ENCODE data around the gene CBLB.

The CBLB gene

DNA sequence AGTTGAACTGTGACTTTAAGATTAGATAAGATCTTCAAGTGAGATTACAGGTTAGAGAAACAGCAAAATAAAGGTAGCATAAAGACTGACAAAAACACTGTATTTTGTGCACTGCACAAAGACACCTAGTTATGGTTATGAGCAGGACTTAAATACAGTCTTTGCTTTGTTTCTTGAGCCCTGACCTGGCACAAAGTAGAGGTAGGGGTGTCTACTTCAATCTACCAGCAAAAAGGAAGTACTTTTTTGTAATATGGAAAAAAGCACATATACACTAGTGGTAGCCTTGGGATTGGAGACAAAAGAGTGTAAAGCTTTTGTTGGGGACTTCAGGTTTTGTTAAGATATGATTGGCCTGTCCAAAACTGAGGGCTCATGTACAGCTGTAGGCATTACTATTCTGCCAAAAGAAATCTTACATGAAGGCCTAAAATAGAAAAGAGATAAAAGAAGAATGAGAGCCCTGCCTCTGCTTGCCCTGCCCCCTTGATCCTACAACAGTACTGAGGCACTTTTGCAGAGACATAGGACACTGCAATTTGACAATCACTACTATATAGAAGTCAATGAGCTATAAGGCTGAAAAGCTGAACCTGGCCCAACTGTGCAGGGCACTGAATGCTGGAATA is 194.3 kb downstream of the CBLB start:
- peaks cover 4% of the 10 kb centered on the region; the same call in 1 of the 2 replicates for H3K36me3 ChIP-seq (ENCODE audit: insufficient read depth, low read length)
- H3K9me3 ChIP-seq (ENCODE audit: insufficient read depth, low read length, severe bottlenecking), result no peaks in the 10 kb centered on the region
- TF ChIP-seq, protein P1, sequence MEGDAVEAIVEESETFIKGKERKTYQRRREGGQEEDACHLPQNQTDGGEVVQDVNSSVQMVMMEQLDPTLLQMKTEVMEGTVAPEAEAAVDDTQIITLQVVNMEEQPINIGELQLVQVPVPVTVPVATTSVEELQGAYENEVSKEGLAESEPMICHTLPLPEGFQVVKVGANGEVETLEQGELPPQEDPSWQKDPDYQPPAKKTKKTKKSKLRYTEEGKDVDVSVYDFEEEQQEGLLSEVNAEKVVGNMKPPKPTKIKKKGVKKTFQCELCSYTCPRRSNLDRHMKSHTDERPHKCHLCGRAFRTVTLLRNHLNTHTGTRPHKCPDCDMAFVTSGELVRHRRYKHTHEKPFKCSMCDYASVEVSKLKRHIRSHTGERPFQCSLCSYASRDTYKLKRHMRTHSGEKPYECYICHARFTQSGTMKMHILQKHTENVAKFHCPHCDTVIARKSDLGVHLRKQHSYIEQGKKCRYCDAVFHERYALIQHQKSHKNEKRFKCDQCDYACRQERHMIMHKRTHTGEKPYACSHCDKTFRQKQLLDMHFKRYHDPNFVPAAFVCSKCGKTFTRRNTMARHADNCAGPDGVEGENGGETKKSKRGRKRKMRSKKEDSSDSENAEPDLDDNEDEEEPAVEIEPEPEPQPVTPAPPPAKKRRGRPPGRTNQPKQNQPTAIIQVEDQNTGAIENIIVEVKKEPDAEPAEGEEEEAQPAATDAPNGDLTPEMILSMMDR (IDR thresholded peaks at IDR 0.05; ENCODE audit: borderline replicate concordance, extremely low read depth, low read length, poor library complexity, severe bottlenecking), result no peak
- no peak for TF ChIP-seq EZH2 (IDR thresholded peaks at IDR 0.05; ENCODE audit: borderline replicate concordance, low read depth, low read length, severe bottlenecking)
- H3K27me3 ChIP-seq (ENCODE audit: insufficient read depth, low read length, poor library complexity), result no peaks in the 10 kb centered on the region
- no peaks in the 10 kb centered on the region for H4K20me1 ChIP-seq (ENCODE audit: insufficient read depth, low read length)
- no peak for ATAC-seq (ENCODE audit: insufficient read depth, low read depth)
- no peak overlapping the region for H3K9ac ChIP-seq (ENCODE audit: low read depth, low read length)
- H3K79me2 ChIP-seq (ENCODE audit: insufficient read depth, low read length), result no peaks in the 10 kb centered on the region
- H3K27ac ChIP-seq (ENCODE audit: low read length), result no peak overlapping the region
- H3K4me3 ChIP-seq (ENCODE audit: low read depth in 1 of 2, low read length in 2 of 2), result no peak overlapping the region
- no peak for DNase-seq
- no peaks in the 10 kb centered on the region for H3K4me1 ChIP-seq (ENCODE audit: insufficient read depth, low read length)
- no peak overlapping the region for H2AFZ ChIP-seq (ENCODE audit: low read depth, low read length)
- H3K4me2 ChIP-seq (ENCODE audit: insufficient read depth, low read length), result no peak overlapping the region

DNA sequence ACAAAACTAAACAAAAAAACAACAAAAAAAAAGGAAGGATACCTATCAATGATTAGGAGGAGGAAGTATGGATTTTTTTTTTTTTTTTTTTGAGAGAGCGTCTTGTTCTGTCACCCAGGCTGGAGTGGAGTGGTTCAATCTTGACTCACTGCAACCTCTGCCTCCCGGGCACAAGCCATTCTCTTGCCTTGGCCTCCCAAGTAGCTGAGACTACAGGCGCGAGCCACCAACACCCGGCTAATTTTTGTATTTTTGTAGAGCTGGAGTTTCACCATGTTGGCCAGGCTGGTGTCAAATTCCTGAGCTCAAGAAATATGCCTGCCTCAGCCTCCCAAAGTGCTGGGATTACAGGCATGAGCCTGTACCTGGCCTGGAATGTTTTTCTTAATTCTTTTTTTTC is 195.8 kb downstream of the CBLB start:
- DNase-seq (no peak), ATAC-seq (ENCODE audit: insufficient read depth, low read depth) (no peak)
- Histone ChIP-seq H3K4me1 (ENCODE audit: insufficient read depth, low read length) (no peaks in the 10 kb centered on the region), H3K79me2 (ENCODE audit: insufficient read depth, low read length) (no peaks in the 10 kb centered on the region), H2AFZ (ENCODE audit: low read depth, low read length) (no peak overlapping the region), H3K36me3 (ENCODE audit: insufficient read depth, low read length) (peaks cover 4% of the 10 kb centered on the region; the same call in 1 of the 2 replicates), H3K4me3 (ENCODE audit: low read depth in 1 of 2, low read length in 2 of 2) (no peak overlapping the region), H3K4me2 (ENCODE audit: insufficient read depth, low read length) (no peak overlapping the region), H3K27me3 (ENCODE audit: insufficient read depth, low read length, poor library complexity) (no peaks in the 10 kb centered on the region), H3K9ac (ENCODE audit: low read depth, low read length) (no peak overlapping the region), H3K9me3 (ENCODE audit: insufficient read depth, low read length, severe bottlenecking) (no peaks in the 10 kb centered on the region), H3K27ac (ENCODE audit: low read length) (no peak overlapping the region), H4K20me1 (ENCODE audit: insufficient read depth, low read length) (no peaks in the 10 kb centered on the region)
- TF ChIP-seq EZH2 (IDR thresholded peaks at IDR 0.05; ENCODE audit: borderline replicate concordance, low read depth, low read length, severe bottlenecking), result no peak
- TF ChIP-seq, protein P1 (IDR thresholded peaks at IDR 0.05; ENCODE audit: borderline replicate concordance, extremely low read depth, low read length, poor library complexity, severe bottlenecking), result no peak

DNA sequence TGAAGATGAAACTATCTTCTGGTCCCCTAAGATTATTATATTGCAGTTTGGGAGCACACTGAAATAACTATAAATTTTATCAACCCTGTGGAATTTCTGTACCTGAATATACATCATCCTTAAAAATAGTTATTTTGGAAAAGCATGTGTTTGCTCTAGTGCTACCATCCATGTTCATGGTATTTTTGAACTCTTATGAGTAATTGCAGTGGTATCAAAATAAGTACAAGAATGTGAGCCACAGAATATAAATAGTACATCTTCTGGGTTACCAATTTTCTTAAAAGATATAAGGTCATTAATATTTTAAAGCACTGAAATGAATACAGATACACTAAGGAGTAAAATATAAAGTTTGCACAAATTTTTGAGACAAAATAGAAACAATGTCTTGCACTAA is 206.5 kb downstream of the CBLB start:
- H3K9me3 ChIP-seq (ENCODE audit: insufficient read depth, low read length, severe bottlenecking), result no peaks in the 10 kb centered on the region
- ATAC-seq (ENCODE audit: insufficient read depth, low read depth), result no peak
- no peak overlapping the region for H3K27ac ChIP-seq (ENCODE audit: low read length)

More for the DNA sequence above, 206.5 kb downstream of the CBLB start:
- H3K9ac ChIP-seq (ENCODE audit: low read depth, low read length), result no peak overlapping the region
- H4K20me1 ChIP-seq (ENCODE audit: insufficient read depth, low read length), result no peaks in the 10 kb centered on the region
- no peaks in the 10 kb centered on the region for H3K79me2 ChIP-seq (ENCODE audit: insufficient read depth, low read length)
- H3K36me3 ChIP-seq (ENCODE audit: insufficient read depth, low read length), result peaks cover 9% of the 10 kb centered on the region; the same call in 1 of the 2 replicates
- no peaks in the 10 kb centered on the region for H3K4me1 ChIP-seq (ENCODE audit: insufficient read depth, low read length)
- no peaks in the 10 kb centered on the region for H3K27me3 ChIP-seq (ENCODE audit: insufficient read depth, low read length, poor library complexity)
- no peak for DNase-seq
- no peak overlapping the region for H2AFZ ChIP-seq (ENCODE audit: low read depth, low read length)
- no peak overlapping the region for H3K4me2 ChIP-seq (ENCODE audit: insufficient read depth, low read length)
- no peak overlapping the region for H3K4me3 ChIP-seq (ENCODE audit: low read depth in 1 of 2, low read length in 2 of 2)
- TF ChIP-seq EZH2 (IDR thresholded peaks at IDR 0.05; ENCODE audit: borderline replicate concordance, low read depth, low read length, severe bottlenecking), result no peak
- TF ChIP-seq, protein P1 (IDR thresholded peaks at IDR 0.05; ENCODE audit: borderline replicate concordance, extremely low read depth, low read length, poor library complexity, severe bottlenecking), result no peak
